ENCODE data around the gene HTR6. TPM values are rescaled to one million over a fixed set of nuclear protein-coding genes. Genes with fewer than 3 reads are reported as not detected.

Gene HTR6
- total and polyA plus RNA-seq, 2 donors (not counting 1 experiment from before 2014, with no cell fraction given), result under 0.01 to 0.02 TPM

DNA sequence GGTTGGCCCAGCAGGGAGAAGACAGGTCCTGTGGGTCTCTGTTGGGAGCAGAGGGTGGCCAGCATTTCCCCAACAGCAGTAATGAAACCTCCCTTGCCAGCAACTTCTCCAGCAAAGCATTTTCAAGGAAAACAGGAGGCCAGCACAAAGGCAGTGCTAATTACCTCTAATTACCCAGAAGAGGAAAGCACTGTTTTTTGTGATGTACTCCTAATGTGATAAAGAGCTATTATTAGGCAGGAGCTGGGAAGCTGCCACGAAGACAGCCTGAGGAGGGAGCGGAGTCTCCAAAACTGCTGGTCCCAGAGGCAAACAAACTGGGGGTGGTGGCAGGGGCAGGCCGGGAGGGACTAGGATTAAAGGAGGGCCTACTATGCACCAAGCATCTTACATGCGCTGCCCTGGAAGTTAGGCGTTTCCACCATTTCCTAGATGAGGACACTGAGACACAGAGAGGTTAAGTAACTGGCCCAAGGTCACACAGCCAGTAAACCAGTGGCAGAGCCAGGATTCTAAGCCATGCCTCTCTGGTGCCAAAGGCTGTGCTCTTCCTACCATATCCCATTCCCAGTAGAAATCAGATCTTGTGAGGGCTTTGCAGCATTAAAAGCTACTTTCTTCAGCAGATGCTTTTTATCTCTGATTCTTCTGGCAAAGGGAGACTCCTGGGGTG, 24.5 kb downstream of the HTR6 start:
- Histone ChIP-seq H3K27me3 (ENCODE audit: control insufficient read depth, insufficient read depth, low read length) (no peaks in the 10 kb centered on the region), H2AFZ (ENCODE audit: low read length) (no peak overlapping the region), H3K4me1 (ENCODE audit: control insufficient read depth, extremely low read depth, insufficient read depth, low read length) (no peaks in the 10 kb centered on the region), H3K9ac (ENCODE audit: insufficient read depth, low read length) (no peak overlapping the region), H3K4me2 (ENCODE audit: extremely low read depth, insufficient read depth, low read length) (no peak overlapping the region), H3K9me3 (ENCODE audit: control insufficient read depth, insufficient read depth, low read depth, low read length) (no peaks in the 10 kb centered on the region), H3K36me3 (ENCODE audit: control insufficient read depth, insufficient read depth, low read length) (no peaks in the 10 kb centered on the region), H3K4me3 (replicated peaks in 1 of 4; ENCODE audit: control extremely low read depth in 1 of 4, insufficient read depth in 1 of 4, low read depth in 3 of 4, low read length in 4 of 4) (no peak overlapping the region), H3K79me2 (ENCODE audit: control insufficient read depth, insufficient read depth, low read length) (no peaks in the 10 kb centered on the region), H4K20me1 (ENCODE audit: control insufficient read depth, extremely low read depth, insufficient read depth, low read length) (no peaks in the 10 kb centered on the region), H3K27ac (ENCODE audit: insufficient read depth, low read length) (no peak overlapping the region)
- DNase-seq (ENCODE audit: low read depth in 2 of 2), result no peak
- TF ChIP-seq, protein P1, sequence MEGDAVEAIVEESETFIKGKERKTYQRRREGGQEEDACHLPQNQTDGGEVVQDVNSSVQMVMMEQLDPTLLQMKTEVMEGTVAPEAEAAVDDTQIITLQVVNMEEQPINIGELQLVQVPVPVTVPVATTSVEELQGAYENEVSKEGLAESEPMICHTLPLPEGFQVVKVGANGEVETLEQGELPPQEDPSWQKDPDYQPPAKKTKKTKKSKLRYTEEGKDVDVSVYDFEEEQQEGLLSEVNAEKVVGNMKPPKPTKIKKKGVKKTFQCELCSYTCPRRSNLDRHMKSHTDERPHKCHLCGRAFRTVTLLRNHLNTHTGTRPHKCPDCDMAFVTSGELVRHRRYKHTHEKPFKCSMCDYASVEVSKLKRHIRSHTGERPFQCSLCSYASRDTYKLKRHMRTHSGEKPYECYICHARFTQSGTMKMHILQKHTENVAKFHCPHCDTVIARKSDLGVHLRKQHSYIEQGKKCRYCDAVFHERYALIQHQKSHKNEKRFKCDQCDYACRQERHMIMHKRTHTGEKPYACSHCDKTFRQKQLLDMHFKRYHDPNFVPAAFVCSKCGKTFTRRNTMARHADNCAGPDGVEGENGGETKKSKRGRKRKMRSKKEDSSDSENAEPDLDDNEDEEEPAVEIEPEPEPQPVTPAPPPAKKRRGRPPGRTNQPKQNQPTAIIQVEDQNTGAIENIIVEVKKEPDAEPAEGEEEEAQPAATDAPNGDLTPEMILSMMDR (conservative IDR thresholded peaks at IDR 0.05 in 1 of 2, IDR thresholded peaks at IDR 0.05 in 1 of 2; ENCODE audit: low read depth in 1 of 2, low read length in 2 of 2), result no peak

DNA sequence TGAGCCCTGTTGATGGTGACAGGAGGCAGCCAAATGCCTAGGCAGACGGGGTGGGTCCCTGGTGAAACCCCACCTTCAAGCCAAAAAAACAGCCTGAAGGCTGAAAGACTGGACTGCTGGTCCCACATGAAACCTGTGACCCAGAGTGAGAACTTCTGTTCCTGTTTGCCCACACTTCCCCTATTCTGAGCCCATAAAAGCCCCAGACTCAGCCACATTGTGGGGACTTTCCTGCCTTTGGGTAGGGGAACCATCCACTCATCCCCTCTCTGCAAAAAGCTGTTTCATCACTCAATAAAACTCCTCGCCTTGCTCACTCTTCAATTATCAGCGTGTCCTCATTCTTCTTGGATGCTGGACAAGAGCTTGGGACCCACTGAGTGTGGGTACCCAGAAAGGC, 25.2 kb downstream of the HTR6 start:
- TF ChIP-seq EZH2 (IDR thresholded peaks at IDR 0.05; ENCODE audit: low read length, missing control alignments), result no peak
- TF ChIP-seq, protein P1 (conservative IDR thresholded peaks at IDR 0.05 in 1 of 2, IDR thresholded peaks at IDR 0.05 in 1 of 2; ENCODE audit: low read depth in 1 of 2, low read length in 2 of 2), result no peak
- H3K9ac ChIP-seq (ENCODE audit: insufficient read depth, low read length), result no peak overlapping the region
- no peaks in the 10 kb centered on the region for H3K36me3 ChIP-seq (ENCODE audit: control insufficient read depth, insufficient read depth, low read length)
- H3K4me3 ChIP-seq (replicated peaks in 1 of 4; ENCODE audit: control extremely low read depth in 1 of 4, insufficient read depth in 1 of 4, low read depth in 3 of 4, low read length in 4 of 4), result no peak overlapping the region
- no peaks in the 10 kb centered on the region for H3K4me1 ChIP-seq (ENCODE audit: control insufficient read depth, extremely low read depth, insufficient read depth, low read length)
- no peak overlapping the region for H3K27ac ChIP-seq (ENCODE audit: insufficient read depth, low read length)
- H3K79me2 ChIP-seq (ENCODE audit: control insufficient read depth, insufficient read depth, low read length), result no peaks in the 10 kb centered on the region
- no peak for DNase-seq (ENCODE audit: low read depth in 2 of 2)
- no peaks in the 10 kb centered on the region for H4K20me1 ChIP-seq (ENCODE audit: control insufficient read depth, extremely low read depth, insufficient read depth, low read length)
- H3K27me3 ChIP-seq (ENCODE audit: control insufficient read depth, insufficient read depth, low read length), result no peaks in the 10 kb centered on the region
- no peak overlapping the region for H3K4me2 ChIP-seq (ENCODE audit: extremely low read depth, insufficient read depth, low read length)
- no peaks in the 10 kb centered on the region for H3K9me3 ChIP-seq (ENCODE audit: control insufficient read depth, insufficient read depth, low read depth, low read length)
- H2AFZ ChIP-seq (ENCODE audit: low read length), result no peak overlapping the region

DNA sequence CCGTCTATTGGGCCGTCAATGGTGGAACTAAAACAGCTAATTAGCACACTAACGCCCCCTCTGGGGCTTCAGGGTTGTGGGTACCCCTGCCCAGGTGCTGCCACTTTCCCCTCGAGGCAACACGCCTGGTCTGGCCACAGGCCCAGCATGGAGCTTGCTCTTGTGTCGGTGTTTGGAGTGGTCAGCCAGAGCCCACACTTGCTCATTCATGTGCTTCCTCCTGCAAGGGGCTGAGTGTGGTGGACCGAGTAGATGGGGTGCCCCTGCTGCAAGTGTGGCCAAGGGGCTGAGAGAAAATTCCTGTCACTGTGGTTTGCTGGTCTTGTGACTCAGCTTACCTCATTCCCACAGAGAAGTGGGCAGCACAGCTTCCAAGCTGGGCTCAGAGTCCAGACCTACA, 25.7 kb downstream of the HTR6 start:
- Histone ChIP-seq H3K27ac (ENCODE audit: insufficient read depth, low read length) (no peak overlapping the region), H3K27me3 (ENCODE audit: control insufficient read depth, insufficient read depth, low read length) (no peaks in the 10 kb centered on the region), H3K4me2 (ENCODE audit: extremely low read depth, insufficient read depth, low read length) (no peak overlapping the region), H3K36me3 (ENCODE audit: control insufficient read depth, insufficient read depth, low read length) (no peaks in the 10 kb centered on the region), H4K20me1 (ENCODE audit: control insufficient read depth, extremely low read depth, insufficient read depth, low read length) (no peaks in the 10 kb centered on the region), H3K4me3 (replicated peaks in 1 of 4; ENCODE audit: control extremely low read depth in 1 of 4, insufficient read depth in 1 of 4, low read depth in 3 of 4, low read length in 4 of 4) (no peak overlapping the region), H3K9ac (ENCODE audit: insufficient read depth, low read length) (no peak overlapping the region), H3K79me2 (ENCODE audit: control insufficient read depth, insufficient read depth, low read length) (no peaks in the 10 kb centered on the region), H2AFZ (ENCODE audit: low read length) (no peak overlapping the region), H3K9me3 (ENCODE audit: control insufficient read depth, insufficient read depth, low read depth, low read length) (no peaks in the 10 kb centered on the region), H3K4me1 (ENCODE audit: control insufficient read depth, extremely low read depth, insufficient read depth, low read length) (no peaks in the 10 kb centered on the region)
- no peak for DNase-seq (ENCODE audit: low read depth in 2 of 2)
- TF ChIP-seq EZH2 (IDR thresholded peaks at IDR 0.05; ENCODE audit: low read length, missing control alignments), result no peak
- TF ChIP-seq, protein P1 (conservative IDR thresholded peaks at IDR 0.05 in 1 of 2, IDR thresholded peaks at IDR 0.05 in 1 of 2; ENCODE audit: low read depth in 1 of 2, low read length in 2 of 2), result no peak

Data from fibroblast of lung (primary cell).